Endothelial cell (in vitro differentiated cells): Measurements from ENCODE around the gene LPIN1. TPM values are rescaled to one million over a fixed set of nuclear protein-coding genes. Genes with fewer than 3 reads are reported as not detected.

Experiments
- DNase-seq: peaks from one replicate; pipeline ENCODE4 v3.0.0; 2021; ENCODE audit warnings: low spot score
- H3K27ac Mint-ChIP-seq: one replicate; pipeline ENCODE4 v1.8.0; 2021; ENCODE audit warnings: mixed read lengths, inconsistent platforms; ENCODE audit not compliant: unreplicated experiment
- H3K27me3 Mint-ChIP-seq: one replicate; pipeline ENCODE4 v1.8.0; 2021; ENCODE audit warnings: mild to moderate bottlenecking, moderate library complexity, mixed read lengths, inconsistent platforms; ENCODE audit not compliant: unreplicated experiment
- H3K36me3 Mint-ChIP-seq: one replicate; pipeline ENCODE4 v1.8.0; 2021; ENCODE audit warnings: mild to moderate bottlenecking, low read depth, mixed read lengths, inconsistent platforms; ENCODE audit not compliant: unreplicated experiment
- H3K4me1 Mint-ChIP-seq: one replicate; pipeline ENCODE4 v1.8.0; 2021; ENCODE audit warnings: mild to moderate bottlenecking, mixed read lengths, inconsistent platforms; ENCODE audit not compliant: unreplicated experiment
- H3K4me3 Mint-ChIP-seq: one replicate; pipeline ENCODE4 v1.8.0; 2021; ENCODE audit warnings: mild to moderate bottlenecking, mixed read lengths, inconsistent platforms; ENCODE audit not compliant: unreplicated experiment
- H3K9me3 Mint-ChIP-seq: one replicate; pipeline ENCODE4 v1.8.0; 2021; ENCODE audit warnings: mixed read lengths, inconsistent platforms; ENCODE audit not compliant: unreplicated experiment
- CTCF ChIP-seq: fragments of 200-600 bp; sonication (generic); IDR thresholded peaks from one replicate; pipeline ENCODE4 v1.5.0; 2021; ENCODE audit warnings: antibody characterized with exemption; ENCODE audit not compliant: unreplicated experiment
- total RNA-seq: library from RNA; stranded (reverse); fragmentation: NEBNext Ultra II Directional; extraction: Animal tissue kit (Norgen Biotek cat#: 25700); gene quantifications from one replicate; pipeline ENCODE4 v1.2.1, GENCODE V29; 2021; ENCODE audit not compliant: unreplicated experiment

The LPIN1 gene
- total RNA-seq, 1 donor from 2014 or later, result 16.4 TPM

- DNase-seq, result no peak
- Mint-ChIP-seq H3K4me1 (peaks cover 16% of the 10 kb centered on the region), H3K4me3 (no peak overlapping the region), H3K27ac (no peak overlapping the region), H3K36me3 (peaks cover 15% of the 10 kb centered on the region), H3K27me3 (peaks cover 2% of the 10 kb centered on the region), H3K9me3 (no peaks in the 10 kb centered on the region)
- no peak for TF ChIP-seq CTCF
These were observed 30.8 kb downstream of the LPIN1 start for GRCh38 chr2:11777066-11777782.

GRCh38 chr2:11777886-11778415, 31.5 kb downstream of the LPIN1 start:
- peaks cover 22% of the 10 kb centered on the region for H3K36me3 Mint-ChIP-seq
- DNase-seq, result no peak
- no peak overlapping the region for H3K4me3 Mint-ChIP-seq
- peaks cover 2% of the 10 kb centered on the region for H3K27me3 Mint-ChIP-seq
- H3K4me1 Mint-ChIP-seq, result peaks cover 16% of the 10 kb centered on the region
- no peak for TF ChIP-seq CTCF
- no peaks in the 10 kb centered on the region for H3K9me3 Mint-ChIP-seq
- no peak overlapping the region for H3K27ac Mint-ChIP-seq

- Mint-ChIP-seq H3K4me1 (peaks cover 16% of the 10 kb centered on the region), H3K36me3 (peaks cover 23% of the 10 kb centered on the region)
These were observed 32.0 kb downstream of the LPIN1 start for GRCh38 chr2:11778416-11778815.

GRCh38 chr2:11778923-11779757, 32.7 kb downstream of the LPIN1 start:
- Mint-ChIP-seq H3K27ac (peak overlapping the region; percentile 5), H3K36me3 (peaks cover 23% of the 10 kb centered on the region), H3K9me3 (no peaks in the 10 kb centered on the region), H3K4me1 (peaks cover 16% of the 10 kb centered on the region), H3K27me3 (peaks cover 2% of the 10 kb centered on the region), H3K4me3 (no peak overlapping the region)
- peak; percentile 87 for DNase-seq
- TF ChIP-seq CTCF, result peak; percentile 98

More at GRCh38 chr2:11778416-11778815, 32.0 kb downstream of the LPIN1 start:
- no peak for DNase-seq
- peaks cover 2% of the 10 kb centered on the region for H3K27me3 Mint-ChIP-seq
- peak overlapping the region; percentile 5 for H3K27ac Mint-ChIP-seq
- no peak overlapping the region for H3K4me3 Mint-ChIP-seq
- no peaks in the 10 kb centered on the region for H3K9me3 Mint-ChIP-seq
- TF ChIP-seq CTCF, result no peak
